Measurements from ENCODE around the gene YES1.

The YES1 gene

GRCh38 chr18:697012-697411 lies 115.0 kb downstream of the YES1 start:
- Histone ChIP-seq H3K27ac (no peak overlapping the region), H3K27me3 (ENCODE audit: control insufficient read depth, insufficient read depth, low read length) (no peaks in the 10 kb centered on the region), H3K4me1 (peaks cover 7% of the 10 kb centered on the region), H3K4me2 (ENCODE audit: low read length) (no peak overlapping the region), H3K4me3 (ENCODE audit: low read depth, low read length) (no peak overlapping the region), H3K79me2 (peaks cover 4% of the 10 kb centered on the region), H3K9ac (no peak overlapping the region), H2AFZ (no peak overlapping the region), H3K36me3 (ENCODE audit: control insufficient read depth, insufficient read depth, low read length) (no peaks in the 10 kb centered on the region), H3K9me3 (ENCODE audit: control insufficient read depth, low read length) (no peaks in the 10 kb centered on the region)
- no peak for TF ChIP-seq CTCF (IDR thresholded peaks at IDR 0.05)

- Histone ChIP-seq H3K4me2 (ENCODE audit: low read length) (no peak overlapping the region), H3K27me3 (ENCODE audit: control insufficient read depth, insufficient read depth, low read length) (no peaks in the 10 kb centered on the region), H3K4me1 (peaks cover 7% of the 10 kb centered on the region), H3K9me3 (ENCODE audit: control insufficient read depth, low read length) (no peaks in the 10 kb centered on the region), H2AFZ (no peak overlapping the region), H3K4me3 (ENCODE audit: low read depth, low read length) (no peak overlapping the region), H3K9ac (no peak overlapping the region), H3K36me3 (ENCODE audit: control insufficient read depth, insufficient read depth, low read length) (no peaks in the 10 kb centered on the region), H3K27ac (no peak overlapping the region), H3K79me2 (peaks cover 4% of the 10 kb centered on the region)
- no peak for TF ChIP-seq CTCF (IDR thresholded peaks at IDR 0.05)
These were observed 118.4 kb downstream of the YES1 start for GRCh38 chr18:693466-694187.

GRCh38 chr18:692824-693223 lies 119.2 kb downstream of the YES1 start:
- peaks cover 4% of the 10 kb centered on the region for H3K79me2 ChIP-seq

DNA sequence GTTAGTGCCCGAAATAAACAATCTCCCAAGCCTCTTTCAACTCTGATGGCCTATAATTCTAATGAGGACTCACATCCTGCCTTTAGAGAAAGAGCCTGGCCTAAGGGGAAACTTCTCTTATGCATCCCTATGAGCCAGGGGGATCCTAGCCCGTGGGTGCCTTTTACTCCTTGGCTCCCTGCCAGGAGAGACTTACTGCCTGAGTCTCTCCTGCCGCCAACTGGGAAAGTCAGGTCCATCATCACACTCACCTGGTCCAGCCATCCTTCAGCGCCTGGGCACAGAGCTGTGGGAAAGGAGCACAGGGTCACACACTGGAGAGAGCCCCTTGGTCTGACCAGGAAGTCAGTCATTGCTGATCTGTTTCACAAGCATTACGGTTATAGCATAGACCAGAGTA lies 123.7 kb downstream of the YES1 start:
- Histone ChIP-seq H3K4me3 (ENCODE audit: low read depth, low read length) (no peak overlapping the region), H3K4me1 (no peaks in the 10 kb centered on the region), H3K9me3 (ENCODE audit: control insufficient read depth, low read length) (no peaks in the 10 kb centered on the region), H3K36me3 (ENCODE audit: control insufficient read depth, insufficient read depth, low read length) (no peaks in the 10 kb centered on the region), H3K27me3 (ENCODE audit: control insufficient read depth, insufficient read depth, low read length) (no peaks in the 10 kb centered on the region), H3K9ac (no peak overlapping the region), H3K4me2 (ENCODE audit: low read length) (no peak overlapping the region), H3K27ac (no peak overlapping the region), H2AFZ (no peak overlapping the region), H3K79me2 (no peaks in the 10 kb centered on the region)
- TF ChIP-seq CTCF (IDR thresholded peaks at IDR 0.05), result no peak

More at GRCh38 chr18:692824-693223, 119.2 kb downstream of the YES1 start:
- Histone ChIP-seq H3K27me3 (ENCODE audit: control insufficient read depth, insufficient read depth, low read length) (no peaks in the 10 kb centered on the region), H3K27ac (no peak overlapping the region), H3K4me2 (ENCODE audit: low read length) (no peak overlapping the region), H3K36me3 (ENCODE audit: control insufficient read depth, insufficient read depth, low read length) (no peaks in the 10 kb centered on the region), H3K9me3 (ENCODE audit: control insufficient read depth, low read length) (no peaks in the 10 kb centered on the region), H3K9ac (no peak overlapping the region), H3K4me3 (ENCODE audit: low read depth, low read length) (no peak overlapping the region), H3K4me1 (peaks cover 3% of the 10 kb centered on the region), H2AFZ (no peak overlapping the region)
- TF ChIP-seq CTCF (IDR thresholded peaks at IDR 0.05), result no peak
